C4-2B (cell line): ENCODE results near the gene PLOD2.

ENCODE experiments used
- CTCF ChIP-seq: fragments of 450-650 bp; conservative IDR thresholded peaks from 2 replicates; pipeline ENCODE4 v1.5.1; 2017; ENCODE audit warnings: mild to moderate bottlenecking
- ZFX ChIP-seq: fragments of 450-650 bp; IDR thresholded peaks from 2 replicates; pipeline ENCODE4 v1.6.1; 2017

GRCh38 chr3:146191051-146191450, 30.1 kb upstream of the PLOD2 start:
- TF ChIP-seq CTCF (no peak), ZFX (no peak)
